HG02943 (cell line): ENCODE measurements around the gene RAB11FIP4.
"Not testable (repeated sequence)": the region's sequence is repeated elsewhere in the genome, so short reads cannot be mapped to it uniquely, and the experiment has no call there.

Experiments used
- ATAC-seq: cut with Tn5 transposase; IDR thresholded peaks from one replicate; pipeline ENCODE4 v1.9.1; 2021; ENCODE audit warnings: mild to moderate bottlenecking, low read depth, moderate library complexity; ENCODE audit not compliant: unreplicated experiment

The RAB11FIP4 gene

DNA sequence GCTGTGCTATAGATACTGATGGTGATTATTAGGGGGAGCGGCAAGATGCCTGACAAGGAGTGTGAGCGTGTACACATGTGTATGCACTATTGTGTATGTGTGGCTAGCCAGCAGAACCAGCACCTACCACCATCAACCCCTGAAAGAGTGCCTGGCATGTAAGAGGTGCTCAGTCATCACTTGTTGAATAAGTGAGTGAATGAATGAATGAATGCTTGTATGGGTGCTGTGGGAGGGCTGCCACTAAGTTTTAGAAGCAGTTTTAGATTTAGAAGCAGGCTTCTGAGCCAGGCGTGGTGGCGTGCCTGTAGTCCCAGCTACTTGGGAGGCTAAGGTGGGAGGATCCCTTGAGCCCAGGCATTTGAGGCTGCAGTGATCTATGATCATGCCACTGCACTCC is 37.0 kb downstream of the RAB11FIP4 start:
- no peak for ATAC-seq

DNA sequence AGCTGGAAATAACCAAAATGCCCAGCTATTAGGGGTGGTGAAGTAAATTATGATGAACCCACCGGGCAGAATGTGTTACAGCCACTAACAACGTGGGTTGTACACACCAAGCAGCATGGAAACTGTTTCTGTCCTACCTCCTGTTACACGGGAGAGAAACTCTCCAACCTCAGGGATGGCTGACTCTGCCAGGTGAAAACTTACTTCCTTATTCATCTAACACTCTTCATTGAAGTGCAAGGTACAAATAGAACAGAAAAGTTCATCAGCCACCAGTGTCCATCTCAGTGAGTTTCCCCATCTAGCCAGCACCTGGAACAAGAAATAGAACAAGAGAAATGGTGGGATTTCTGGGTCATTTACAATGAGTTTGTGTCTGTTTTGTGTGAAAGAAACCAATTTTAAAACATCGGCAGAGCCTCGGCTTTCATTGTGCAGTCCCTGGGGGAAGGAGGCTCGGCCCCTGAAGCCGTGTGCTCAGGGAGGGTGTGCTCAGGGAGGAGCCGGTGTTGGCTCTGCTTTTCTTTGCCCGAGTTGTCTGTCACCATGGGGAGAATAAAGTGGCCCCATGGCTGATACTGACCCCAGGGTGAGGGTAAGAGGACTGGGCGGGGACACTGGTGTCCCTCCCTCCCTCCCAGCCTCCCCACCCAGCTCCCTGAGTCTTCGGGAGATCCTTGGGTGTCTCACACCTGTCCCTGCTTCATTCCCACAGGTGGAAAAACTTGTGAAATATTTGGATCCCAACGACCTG is 39.8 kb downstream of the RAB11FIP4 start:
- ATAC-seq = no peak

DNA sequence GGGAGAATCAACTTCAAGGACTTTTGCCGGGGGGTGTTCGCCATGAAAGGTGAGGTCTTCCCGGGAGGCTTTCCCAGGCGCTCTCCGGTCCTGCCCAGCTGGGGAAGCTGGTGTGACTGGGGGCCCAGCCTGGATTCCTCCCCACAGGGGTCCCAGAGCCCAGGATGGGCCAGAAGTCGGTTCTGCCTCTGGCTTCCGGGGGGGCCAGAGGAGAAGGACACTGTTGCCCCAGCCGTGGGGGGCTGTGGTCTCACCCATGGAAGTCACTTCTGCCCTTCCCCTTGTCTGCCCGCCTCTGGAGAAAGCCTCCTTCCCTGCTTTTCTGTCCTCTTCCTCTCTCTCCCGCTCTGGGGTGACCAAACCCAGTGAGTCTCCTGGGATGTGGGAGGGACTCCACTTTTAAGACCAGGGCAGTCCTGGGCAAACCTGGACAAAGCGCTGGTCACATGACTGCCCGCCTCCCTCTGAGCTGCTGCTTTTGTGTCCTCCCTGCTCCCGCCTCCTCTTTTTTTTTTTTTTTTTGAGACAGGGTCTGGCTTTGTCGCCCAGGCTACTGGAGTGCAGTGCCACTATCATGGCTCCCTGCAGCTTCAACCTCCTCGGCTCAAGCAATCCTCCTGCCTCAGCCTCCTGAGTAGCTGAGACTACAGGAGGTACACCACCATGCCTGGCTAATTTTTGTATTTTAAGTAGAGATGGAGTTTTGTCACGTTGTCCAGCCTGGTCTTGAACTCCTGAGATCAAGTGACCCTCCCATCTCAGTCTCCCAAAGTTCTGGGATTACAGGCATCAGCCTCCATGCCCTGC is 40.6 kb downstream of the RAB11FIP4 start:
- ATAC-seq = no peak

DNA sequence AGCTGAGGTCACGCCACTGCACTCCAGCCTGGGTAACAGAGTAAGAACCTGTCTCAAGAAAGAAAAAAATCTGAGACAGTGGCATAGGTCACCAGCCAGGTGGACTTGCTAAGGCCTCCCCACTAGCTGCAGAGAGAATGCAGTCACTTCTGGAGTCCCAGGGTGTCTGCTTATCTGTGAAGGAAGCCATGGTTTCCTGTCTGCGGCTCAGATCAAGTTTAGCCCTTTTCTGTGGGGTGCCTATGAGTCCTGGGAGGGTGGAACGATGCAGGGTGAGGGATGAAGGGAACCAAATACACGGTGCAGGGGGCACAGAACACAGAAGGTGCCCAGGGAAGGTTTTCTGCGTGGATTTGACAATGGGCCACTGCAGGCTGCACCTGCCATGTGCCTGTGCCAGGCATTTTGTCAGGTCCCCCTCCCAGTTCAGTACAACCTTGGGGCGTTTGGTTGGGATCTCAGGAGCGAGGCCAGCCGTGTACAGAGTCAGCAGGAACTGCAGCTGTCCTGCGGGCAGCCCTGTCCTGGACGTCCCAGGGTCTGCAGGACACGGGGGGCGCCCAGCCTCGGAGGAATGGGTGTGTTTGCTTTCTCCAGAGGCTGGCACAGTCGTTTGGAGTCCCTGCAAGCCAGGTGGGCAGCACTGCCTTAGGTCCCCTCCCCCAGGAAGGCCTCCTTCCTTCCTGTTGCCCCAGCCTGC is 41.8 kb downstream of the RAB11FIP4 start:
- ATAC-seq = no peak

DNA sequence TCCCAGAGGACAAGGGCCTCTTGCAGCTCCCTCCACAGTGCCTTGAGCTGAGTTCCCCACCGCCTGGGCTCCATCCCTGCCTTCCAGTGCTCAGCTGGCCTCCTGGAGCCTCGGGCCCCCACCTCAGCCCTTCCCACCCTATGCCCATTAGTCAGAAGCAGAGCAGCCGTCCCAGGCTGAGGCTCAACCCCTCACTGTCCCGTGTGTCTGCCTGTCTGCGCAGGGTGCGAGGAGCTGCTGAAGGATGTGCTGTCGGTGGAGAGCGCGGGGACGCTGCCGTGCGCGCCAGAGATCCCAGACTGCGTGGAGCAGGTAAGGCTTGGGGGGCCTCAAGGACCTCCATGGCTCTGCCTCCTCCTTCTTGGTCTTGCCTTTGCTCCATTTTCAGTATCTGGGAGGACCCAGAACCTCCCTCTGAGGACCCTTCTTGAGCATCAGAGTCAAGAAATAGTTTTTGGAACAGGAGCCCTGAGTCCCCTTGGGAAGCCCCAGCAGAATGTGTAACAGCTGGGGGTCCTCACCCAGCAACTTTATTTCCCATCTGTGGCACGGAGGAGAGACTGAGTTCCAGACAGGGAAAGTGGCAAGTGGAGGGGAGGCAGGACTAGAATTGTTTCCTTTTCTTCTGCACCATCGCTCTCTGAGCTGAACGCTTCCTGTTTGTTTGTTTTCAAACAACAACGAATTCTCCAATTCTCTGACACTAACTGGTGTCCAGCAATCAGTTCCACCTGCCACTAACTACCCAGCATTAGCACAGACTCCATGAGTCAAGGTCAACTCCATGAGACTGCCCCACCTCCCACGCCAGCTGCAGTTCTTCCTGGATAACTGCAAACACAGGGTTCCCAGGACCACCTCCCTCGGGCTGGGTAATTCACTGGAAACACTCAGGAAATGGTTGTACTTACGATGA is 42.6 kb downstream of the RAB11FIP4 start:
- ATAC-seq = no peak

DNA sequence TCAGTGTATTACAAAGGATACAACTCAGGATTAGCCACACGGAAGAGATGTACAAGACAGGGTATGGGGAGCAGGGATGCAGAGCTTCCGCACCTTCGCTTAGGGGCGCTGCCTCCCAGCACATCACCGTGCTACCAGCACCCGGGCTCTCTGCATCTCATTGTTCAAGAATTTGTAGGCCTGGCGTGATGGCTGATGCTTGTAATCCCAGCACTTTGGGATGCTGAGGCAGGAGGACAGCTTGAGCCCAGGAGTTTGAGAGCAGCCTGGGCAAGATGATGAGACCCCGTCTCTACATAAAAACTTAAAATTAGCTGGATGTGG is 43.2 kb downstream of the RAB11FIP4 start:
- no peak for ATAC-seq

DNA sequence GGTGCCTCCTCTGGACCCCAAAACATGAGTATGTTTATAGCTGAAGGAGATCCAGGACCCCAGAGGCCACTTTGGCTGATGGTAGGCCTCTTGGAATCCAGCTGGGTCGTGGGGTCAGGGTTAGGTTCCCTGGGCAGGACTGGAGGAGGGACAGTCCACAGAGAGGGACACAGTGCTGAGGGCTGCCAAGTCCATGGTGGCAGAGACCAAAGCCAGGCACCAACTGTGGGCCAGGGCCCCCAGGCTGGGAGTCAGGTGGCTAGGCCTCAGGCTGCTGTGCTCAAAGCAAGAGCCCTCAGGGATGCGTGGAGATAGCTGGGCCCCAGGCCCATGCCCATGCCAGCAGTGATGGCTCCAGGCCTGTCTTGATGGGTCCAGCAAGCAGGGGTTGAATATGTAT is 44.1 kb downstream of the RAB11FIP4 start:
- ATAC-seq = no peak

- no peak for ATAC-seq
These were observed 46.4 kb downstream of the RAB11FIP4 start for GRCh38 chr17:31437720-31438400.

DNA sequence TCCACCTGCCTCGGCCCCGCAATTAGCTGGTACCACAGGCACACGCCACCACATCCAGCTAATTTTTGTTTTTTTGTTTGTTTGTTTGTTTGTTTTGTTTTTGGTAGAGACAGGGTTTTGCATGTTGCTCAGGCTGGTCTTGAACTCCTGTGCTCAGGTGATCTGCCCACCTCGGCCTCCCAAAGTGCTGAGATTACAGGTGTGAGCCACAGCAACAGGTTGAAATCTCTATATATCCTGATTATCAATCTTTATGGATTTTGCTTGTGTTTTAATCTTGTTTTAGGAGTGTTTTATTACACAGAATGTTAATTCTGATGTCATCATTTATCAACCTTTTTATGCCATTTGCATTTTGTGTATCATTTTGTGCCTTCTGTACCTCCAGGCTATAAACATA is 48.2 kb downstream of the RAB11FIP4 start:
- no peak for ATAC-seq

DNA sequence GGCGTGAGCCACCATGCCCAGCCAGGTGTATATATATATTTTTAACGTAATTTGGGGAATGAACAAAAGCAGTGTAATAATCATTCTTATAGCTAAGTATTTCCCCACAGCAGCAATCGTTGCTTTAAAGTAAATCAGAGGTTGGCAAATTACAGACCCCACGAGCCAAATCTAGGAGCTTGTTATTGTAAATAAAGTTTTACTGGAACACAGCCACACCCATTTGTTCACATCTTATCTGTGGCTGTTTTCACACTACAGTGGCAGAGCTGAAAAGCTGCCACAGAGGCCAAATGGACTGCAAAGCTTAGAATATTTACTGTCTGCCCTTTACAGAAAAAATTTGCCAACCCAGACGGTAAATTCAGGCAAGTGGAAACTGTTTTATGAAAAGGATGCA is 50.8 kb downstream of the RAB11FIP4 start:
- no peak for ATAC-seq

DNA sequence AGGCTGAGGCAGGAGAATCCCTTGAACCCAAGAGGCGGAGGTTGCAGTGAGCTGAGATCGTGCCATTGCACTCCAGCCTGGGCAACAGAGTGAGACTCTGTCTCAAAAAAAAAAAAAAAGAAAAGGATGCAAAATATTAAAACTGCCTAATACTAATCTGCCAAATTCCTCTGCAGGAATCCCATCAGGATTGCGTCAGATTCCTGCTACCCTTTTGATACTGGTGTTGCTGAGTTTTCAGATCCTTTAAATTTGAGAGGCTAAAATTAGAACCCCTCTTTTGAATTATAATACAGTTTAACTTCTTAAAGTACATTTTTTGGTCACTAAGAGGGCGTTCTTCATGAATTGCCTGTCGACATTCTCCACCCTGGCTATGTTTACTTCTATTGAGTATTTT is 51.4 kb downstream of the RAB11FIP4 start:
- not testable (repeated sequence) for ATAC-seq

DNA sequence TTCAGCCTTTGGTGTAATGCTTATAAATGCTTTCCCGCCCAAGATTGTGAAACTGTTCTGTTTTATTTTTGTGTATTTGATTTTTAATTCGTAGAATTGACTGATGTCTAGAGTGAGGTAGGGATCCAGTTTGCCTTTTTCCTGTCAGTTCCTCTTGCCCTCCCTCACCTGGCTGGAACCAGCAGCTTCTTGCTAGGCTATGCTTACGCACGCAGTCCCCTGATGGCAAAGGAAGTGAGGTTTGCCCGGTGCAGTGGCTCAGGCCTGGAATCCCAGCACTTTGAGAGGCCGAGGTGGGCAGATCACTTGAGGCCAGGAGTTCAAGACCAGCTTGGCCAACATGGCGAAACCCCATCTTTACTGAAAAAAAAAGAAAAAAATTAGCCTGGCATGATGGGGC is 51.9 kb downstream of the RAB11FIP4 start:
- no peak for ATAC-seq

- no peak for ATAC-seq
These were observed 52.6 kb downstream of the RAB11FIP4 start for GRCh38 chr17:31444026-31444425.

- no peak for ATAC-seq
These were observed 54.9 kb downstream of the RAB11FIP4 start for GRCh38 chr17:31446195-31446967.

GRCh38 chr17:31448467-31449077 is 57.1 kb downstream of the RAB11FIP4 start:
- ATAC-seq = no peak

GRCh38 chr17:31449111-31449510 is 57.6 kb downstream of the RAB11FIP4 start:
- no peak for ATAC-seq

DNA sequence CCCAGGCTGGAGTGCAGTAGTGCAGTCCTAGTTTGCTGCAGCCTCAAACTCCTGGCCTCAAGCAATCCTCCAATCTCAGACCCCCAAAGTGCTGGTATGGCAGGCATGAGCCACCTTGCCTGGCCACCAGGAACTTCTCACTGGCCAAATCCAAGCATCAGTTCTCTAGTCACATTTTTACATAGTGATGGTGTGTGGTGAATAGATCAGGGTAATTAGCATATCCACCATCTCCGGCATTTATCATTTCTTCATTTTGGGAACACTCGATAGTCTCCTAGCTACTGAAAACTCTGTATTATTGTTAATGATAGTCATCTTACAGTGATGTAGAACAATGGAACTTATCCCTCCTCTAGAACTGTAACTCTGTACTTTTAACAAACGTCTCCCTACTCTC is 58.3 kb downstream of the RAB11FIP4 start:
- ATAC-seq = no peak

GRCh38 chr17:31452101-31452500 is 60.6 kb downstream of the RAB11FIP4 start:
- ATAC-seq = no peak
